Measurements from ENCODE around the gene LRRC41.
A peak's percentile ranks its signal among the peaks of the same experiment; 100 is the strongest.
"Not testable (repeated sequence)": the region's sequence is repeated elsewhere in the genome, so short reads cannot be mapped to it uniquely, and the experiment has no call there.

LRRC41 gene

GRCh38 chr1:46303038-46303871 is at the start of gene LRRC41, which contains the start of gene UQCRH:
Gene LRRC41, minus strand, starts transcription at chr1:46303616. Its CDS starts 294 bp downstream, at chr1:46303322.
Gene UQCRH, plus strand, starts transcription at chr1:46303698. Its CDS starts 69 bp downstream, at chr1:46303767.
- peak; percentile 96 for DNase-seq

GRCh38 chr1:46352363-46352762 is 48.9 kb upstream of the LRRC41 start:
- no peak for DNase-seq

GRCh38 chr1:46345281-46345680 is 41.9 kb upstream of the LRRC41 start:
- DNase-seq = no peak

GRCh38 chr1:46344481-46344880 is 41.1 kb upstream of the LRRC41 start:
- no peak for DNase-seq

- DNase-seq = no peak
These were observed 40.3 kb upstream of the LRRC41 start for GRCh38 chr1:46343705-46344104.

- no peak for DNase-seq
These were observed 39.9 kb upstream of the LRRC41 start for GRCh38 chr1:46343351-46343695.

- no peak for DNase-seq
These were observed 39.4 kb upstream of the LRRC41 start for GRCh38 chr1:46342677-46343350.

- DNase-seq = no peak
These were observed 38.8 kb upstream of the LRRC41 start for GRCh38 chr1:46342084-46342656.

GRCh38 chr1:46341222-46342083 is 38.0 kb upstream of the LRRC41 start:
- DNase-seq = peak; percentile 32

- DNase-seq = peak; percentile 85
These were observed 37.2 kb upstream of the LRRC41 start, which contains the start of gene NSUN4 for GRCh38 chr1:46340404-46341221. Gene NSUN4, plus strand, starts transcription at chr1:46340807. Its CDS starts 20 bp downstream, at chr1:46340827.

GRCh38 chr1:46337409-46337808 is 34.0 kb upstream of the LRRC41 start:
- not testable (repeated sequence) for DNase-seq

GRCh38 chr1:46335081-46335480 is 31.7 kb upstream of the LRRC41 start:
- DNase-seq = no peak

GRCh38 chr1:46334030-46334384 is 30.6 kb upstream of the LRRC41 start:
- no peak for DNase-seq

GRCh38 chr1:46333300-46334029 is 30.0 kb upstream of the LRRC41 start:
- DNase-seq = no peak

GRCh38 chr1:46331786-46332540 is 28.5 kb upstream of the LRRC41 start:
- DNase-seq = not testable (repeated sequence)

- not testable (repeated sequence) for DNase-seq
These were observed 27.0 kb upstream of the LRRC41 start for GRCh38 chr1:46330381-46330780.

GRCh38 chr1:46329807-46330206 is 26.4 kb upstream of the LRRC41 start:
- DNase-seq = not testable (repeated sequence)

GRCh38 chr1:46328182-46328581 is 24.8 kb upstream of the LRRC41 start:
- DNase-seq = not testable (repeated sequence)

- DNase-seq = not testable (repeated sequence)
These were observed 22.1 kb upstream of the LRRC41 start for GRCh38 chr1:46325285-46326076.
